ENCODE data around the gene DCAF4.

DNA sequence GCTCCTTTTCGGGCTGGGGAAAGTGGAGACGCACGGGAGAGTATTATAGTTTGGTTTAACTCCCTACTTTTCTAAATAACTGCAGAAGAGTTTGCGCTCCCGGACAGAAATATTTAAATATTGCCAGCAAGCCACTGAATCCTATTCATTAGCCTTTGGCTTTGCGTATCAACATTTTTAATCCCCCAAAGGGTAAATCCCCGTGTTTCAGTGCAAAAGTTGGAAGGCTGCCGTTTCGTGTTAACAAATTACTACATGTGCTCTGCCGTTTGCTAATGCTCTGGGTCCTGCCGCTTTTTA, 32.0 kb upstream of the DCAF4 start:
- TF ChIP-seq PPARA (CRISPR knock-in tag; IDR thresholded peaks at IDR 0.05; ENCODE audit: borderline replicate concordance) (no peak), ARNTL (CRISPR knock-in tag; IDR thresholded peaks at IDR 0.05; ENCODE audit: borderline replicate concordance, low read depth) (no peak), CSDC2 (CRISPR knock-in tag; IDR thresholded peaks at IDR 0.05) (no peak), RARB (CRISPR knock-in tag; IDR thresholded peaks at IDR 0.05) (no peak), ZFP30 (CRISPR knock-in tag; IDR thresholded peaks at IDR 0.05) (no peak), ZFP3 (CRISPR knock-in tag; IDR thresholded peaks at IDR 0.05) (no peak), OSR1 (CRISPR knock-in tag; IDR thresholded peaks at IDR 0.05) (no peak), TOX (CRISPR knock-in tag; IDR thresholded peaks at IDR 0.05; ENCODE audit: borderline replicate concordance) (no peak)
- TF ChIP-seq, protein P1, sequence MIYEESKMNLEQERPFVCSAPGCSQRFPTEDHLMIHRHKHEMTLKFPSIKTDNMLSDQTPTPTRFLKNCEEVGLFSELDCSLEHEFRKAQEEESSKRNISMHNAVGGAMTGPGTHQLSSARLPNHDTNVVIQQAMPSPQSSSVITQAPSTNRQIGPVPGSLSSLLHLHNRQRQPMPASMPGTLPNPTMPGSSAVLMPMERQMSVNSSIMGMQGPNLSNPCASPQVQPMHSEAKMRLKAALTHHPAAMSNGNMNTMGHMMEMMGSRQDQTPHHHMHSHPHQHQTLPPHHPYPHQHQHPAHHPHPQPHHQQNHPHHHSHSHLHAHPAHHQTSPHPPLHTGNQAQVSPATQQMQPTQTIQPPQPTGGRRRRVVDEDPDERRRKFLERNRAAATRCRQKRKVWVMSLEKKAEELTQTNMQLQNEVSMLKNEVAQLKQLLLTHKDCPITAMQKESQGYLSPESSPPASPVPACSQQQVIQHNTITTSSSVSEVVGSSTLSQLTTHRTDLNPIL (CRISPR knock-in tag; IDR thresholded peaks at IDR 0.05; ENCODE audit: low read depth) = no peak
